Cardiac fibroblast (primary cell): ENCODE measurements around the gene TLE4.

Experiments
- DNase-seq, 2 donors: peaks; one replicate each; pipeline versions ENCODE4 v3.0.0 to v3.0.0-alpha.2; 2010; ENCODE audit warnings: low read depth in 2 of 2
- H3K4me3 ChIP-seq, 2 donors: replicated peaks in 1 of 2; 1 replicate in 1 of 2; 2 replicates in 1 of 2; pipeline ENCODE4 v1.5.1; 2011; ENCODE audit warnings: low read depth in 2 of 2, low read length in 2 of 2, mild to moderate bottlenecking in 2 of 2, moderate library complexity in 1 of 2
- TF ChIP-seq, protein P1 (sequence below): IDR thresholded peaks from one replicate; pipeline ENCODE4 v1.5.1; 2011; ENCODE audit warnings: low read depth, mild to moderate bottlenecking, low read length, inconsistent platforms

The TLE4 gene

DNA sequence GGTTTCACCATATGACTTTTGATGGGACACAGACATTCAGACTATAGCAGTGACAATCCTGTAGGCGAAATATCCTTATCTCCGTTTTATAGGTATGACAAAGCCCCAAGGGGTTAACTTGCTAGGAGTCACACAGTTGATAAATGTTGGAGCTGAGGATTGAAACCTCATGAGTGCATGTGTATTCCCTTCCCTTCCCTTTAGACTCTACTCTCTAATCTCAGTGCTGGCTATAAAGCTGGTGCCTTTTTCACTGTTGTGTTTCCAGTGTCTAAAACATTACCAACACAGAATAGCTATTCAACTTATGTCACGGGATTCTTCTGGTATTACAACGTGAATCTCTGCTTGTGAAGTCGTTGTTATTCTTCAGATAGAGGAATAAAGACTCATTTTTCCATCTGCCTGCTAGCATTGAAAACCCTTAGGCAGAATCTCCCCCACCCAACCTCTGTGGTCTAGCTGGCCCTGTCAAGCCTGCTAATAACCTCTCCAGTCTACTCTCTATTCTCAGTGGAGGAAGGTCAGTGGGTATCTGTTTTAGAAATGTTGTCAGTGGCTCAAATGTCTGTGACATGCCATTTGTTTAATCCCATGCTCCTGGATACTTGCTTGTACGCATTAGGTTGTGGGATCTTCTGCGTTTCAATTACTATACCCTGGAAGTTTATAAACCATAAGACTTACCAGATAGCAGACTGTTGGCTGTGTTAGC, 121.2 kb downstream of the TLE4 start:
- TF ChIP-seq, protein P1, sequence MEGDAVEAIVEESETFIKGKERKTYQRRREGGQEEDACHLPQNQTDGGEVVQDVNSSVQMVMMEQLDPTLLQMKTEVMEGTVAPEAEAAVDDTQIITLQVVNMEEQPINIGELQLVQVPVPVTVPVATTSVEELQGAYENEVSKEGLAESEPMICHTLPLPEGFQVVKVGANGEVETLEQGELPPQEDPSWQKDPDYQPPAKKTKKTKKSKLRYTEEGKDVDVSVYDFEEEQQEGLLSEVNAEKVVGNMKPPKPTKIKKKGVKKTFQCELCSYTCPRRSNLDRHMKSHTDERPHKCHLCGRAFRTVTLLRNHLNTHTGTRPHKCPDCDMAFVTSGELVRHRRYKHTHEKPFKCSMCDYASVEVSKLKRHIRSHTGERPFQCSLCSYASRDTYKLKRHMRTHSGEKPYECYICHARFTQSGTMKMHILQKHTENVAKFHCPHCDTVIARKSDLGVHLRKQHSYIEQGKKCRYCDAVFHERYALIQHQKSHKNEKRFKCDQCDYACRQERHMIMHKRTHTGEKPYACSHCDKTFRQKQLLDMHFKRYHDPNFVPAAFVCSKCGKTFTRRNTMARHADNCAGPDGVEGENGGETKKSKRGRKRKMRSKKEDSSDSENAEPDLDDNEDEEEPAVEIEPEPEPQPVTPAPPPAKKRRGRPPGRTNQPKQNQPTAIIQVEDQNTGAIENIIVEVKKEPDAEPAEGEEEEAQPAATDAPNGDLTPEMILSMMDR: no peak
- H3K4me3 ChIP-seq: no peak overlapping the region
- DNase-seq: no peak

- DNase-seq: no peak
- TF ChIP-seq, protein P1: no peak
Observed at GRCh38 chr9:79693750-79694149, 122.0 kb downstream of the TLE4 start.

DNA sequence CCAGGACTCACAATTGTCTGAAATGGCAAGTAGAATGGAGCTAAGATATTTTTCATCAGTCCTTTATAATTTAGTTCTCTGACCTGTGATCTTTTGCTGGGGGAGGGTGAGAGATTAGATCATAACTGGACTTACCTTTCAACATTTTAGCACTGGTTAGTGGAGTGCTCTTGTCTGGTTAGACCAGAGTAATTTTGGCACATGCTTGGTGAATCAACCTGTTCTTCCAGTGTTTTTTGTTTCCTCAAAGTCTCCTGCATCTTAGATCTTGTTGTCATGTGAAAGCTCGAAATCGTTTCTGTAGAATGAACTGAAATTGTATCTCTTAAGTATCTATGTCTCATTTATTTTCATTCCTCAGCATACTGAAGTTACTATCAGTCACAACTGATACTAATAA, 122.4 kb downstream of the TLE4 start:
- TF ChIP-seq, protein P1: no peak

More at GRCh38 chr9:79693750-79694149, 122.0 kb downstream of the TLE4 start:
- no peak overlapping the region for H3K4me3 ChIP-seq

DNA sequence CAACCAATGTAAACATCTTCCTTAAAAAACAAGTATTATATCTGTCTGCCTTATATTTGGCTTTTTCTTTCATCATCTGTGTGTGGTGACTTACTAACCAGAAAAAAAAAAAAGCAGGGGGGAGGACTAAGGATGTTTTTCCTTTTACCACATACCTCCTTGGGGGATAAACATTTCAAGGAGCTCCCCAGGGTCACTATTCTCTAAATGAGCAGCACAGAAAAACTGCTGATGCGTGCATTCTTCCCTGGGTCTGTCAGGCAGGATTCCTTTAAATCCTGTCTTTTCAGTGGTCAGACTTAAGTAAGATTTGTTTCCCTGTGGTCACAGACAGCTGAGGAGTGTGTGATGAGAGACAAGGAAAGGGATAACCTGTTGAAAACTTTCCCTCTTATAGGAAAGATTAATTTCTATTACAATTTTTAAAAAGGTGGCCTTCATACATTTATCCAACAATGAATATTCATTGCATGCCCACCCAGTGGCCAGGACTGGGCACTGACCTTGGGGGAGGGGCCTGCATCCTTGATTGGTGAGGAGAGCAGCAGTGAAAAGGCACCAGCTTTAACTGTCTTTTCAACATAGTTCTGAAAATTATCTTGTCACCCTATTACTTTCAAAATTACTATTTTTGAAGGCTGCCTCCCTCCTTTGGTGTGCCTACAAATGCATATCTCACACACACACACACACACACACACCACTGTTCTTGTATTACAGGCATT, 123.1 kb downstream of the TLE4 start:
- TF ChIP-seq, protein P1: no peak
- H3K4me3 ChIP-seq: no peak overlapping the region
- peak; percentile 70 to 94 for DNase-seq

More for the DNA sequence above, 122.4 kb downstream of the TLE4 start:
- no peak overlapping the region for H3K4me3 ChIP-seq
- DNase-seq: no peak

GRCh38 chr9:79695531-79696175, 123.9 kb downstream of the TLE4 start:
- TF ChIP-seq, protein P1: no peak
- no peak overlapping the region for H3K4me3 ChIP-seq
- no peak for DNase-seq

DNA sequence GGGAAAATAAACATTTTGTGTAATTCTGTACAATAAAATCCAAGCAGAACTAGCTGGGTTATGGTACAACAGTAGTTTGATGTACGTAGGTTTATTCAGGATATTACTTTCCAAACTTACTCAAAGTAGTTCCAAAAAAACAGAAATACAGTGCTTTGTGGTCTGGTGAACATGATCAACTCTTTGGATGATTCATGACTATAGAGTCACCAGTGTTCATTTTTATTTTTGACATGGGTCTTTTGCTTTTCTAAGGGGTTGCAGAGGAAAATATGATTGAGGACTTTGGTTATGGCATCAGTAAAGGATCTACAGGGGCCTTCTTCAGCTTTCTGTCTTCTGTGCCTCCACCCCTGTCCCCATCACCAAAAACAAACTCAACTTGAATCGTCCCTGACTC, 127.2 kb downstream of the TLE4 start:
- no peak for DNase-seq

More for the DNA sequence above, 127.2 kb downstream of the TLE4 start:
- H3K4me3 ChIP-seq: no peak overlapping the region
- TF ChIP-seq, protein P1: no peak
